Measurements from ENCODE around the gene PRRG4.

The PRRG4 gene

GRCh38 chr11:32892355-32893092 is 62.8 kb downstream of the PRRG4 start, which contains the start of gene QSER1:
Gene QSER1 (plus strand): TSS chr11:32892811. CDS start chr11:32893126, 315 bp downstream.
- TF ChIP-seq, protein P1, sequence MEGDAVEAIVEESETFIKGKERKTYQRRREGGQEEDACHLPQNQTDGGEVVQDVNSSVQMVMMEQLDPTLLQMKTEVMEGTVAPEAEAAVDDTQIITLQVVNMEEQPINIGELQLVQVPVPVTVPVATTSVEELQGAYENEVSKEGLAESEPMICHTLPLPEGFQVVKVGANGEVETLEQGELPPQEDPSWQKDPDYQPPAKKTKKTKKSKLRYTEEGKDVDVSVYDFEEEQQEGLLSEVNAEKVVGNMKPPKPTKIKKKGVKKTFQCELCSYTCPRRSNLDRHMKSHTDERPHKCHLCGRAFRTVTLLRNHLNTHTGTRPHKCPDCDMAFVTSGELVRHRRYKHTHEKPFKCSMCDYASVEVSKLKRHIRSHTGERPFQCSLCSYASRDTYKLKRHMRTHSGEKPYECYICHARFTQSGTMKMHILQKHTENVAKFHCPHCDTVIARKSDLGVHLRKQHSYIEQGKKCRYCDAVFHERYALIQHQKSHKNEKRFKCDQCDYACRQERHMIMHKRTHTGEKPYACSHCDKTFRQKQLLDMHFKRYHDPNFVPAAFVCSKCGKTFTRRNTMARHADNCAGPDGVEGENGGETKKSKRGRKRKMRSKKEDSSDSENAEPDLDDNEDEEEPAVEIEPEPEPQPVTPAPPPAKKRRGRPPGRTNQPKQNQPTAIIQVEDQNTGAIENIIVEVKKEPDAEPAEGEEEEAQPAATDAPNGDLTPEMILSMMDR (IDR thresholded peaks at IDR 0.05): no peak
- no peak for TF ChIP-seq ZFX (IDR thresholded peaks at IDR 0.05; ENCODE audit: borderline replicate concordance)

DNA sequence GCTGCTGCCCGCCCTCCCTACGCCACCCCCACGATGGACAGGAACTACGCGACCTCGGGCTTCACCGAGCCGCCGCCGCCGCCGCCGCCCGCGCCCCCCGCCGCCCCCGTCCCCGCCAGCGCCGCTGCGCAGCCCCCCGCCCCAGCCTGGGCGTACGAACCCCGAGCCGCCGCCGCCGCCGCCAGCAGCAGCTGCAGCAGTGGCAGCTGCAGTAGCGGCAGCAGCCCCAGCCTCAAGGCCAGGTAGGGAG is 63.3 kb downstream of the PRRG4 start:
- peak overlapping the region; percentile 57 for H3K27ac ChIP-seq
- no peak for TF ChIP-seq ZFX (IDR thresholded peaks at IDR 0.05; ENCODE audit: borderline replicate concordance)
- TF ChIP-seq, protein P1 (IDR thresholded peaks at IDR 0.05): no peak

More at GRCh38 chr11:32892355-32893092, 62.8 kb downstream of the PRRG4 start, which contains the start of gene QSER1:
- peak within 1 kb of the TSS; percentile 57 for H3K27ac ChIP-seq

DNA sequence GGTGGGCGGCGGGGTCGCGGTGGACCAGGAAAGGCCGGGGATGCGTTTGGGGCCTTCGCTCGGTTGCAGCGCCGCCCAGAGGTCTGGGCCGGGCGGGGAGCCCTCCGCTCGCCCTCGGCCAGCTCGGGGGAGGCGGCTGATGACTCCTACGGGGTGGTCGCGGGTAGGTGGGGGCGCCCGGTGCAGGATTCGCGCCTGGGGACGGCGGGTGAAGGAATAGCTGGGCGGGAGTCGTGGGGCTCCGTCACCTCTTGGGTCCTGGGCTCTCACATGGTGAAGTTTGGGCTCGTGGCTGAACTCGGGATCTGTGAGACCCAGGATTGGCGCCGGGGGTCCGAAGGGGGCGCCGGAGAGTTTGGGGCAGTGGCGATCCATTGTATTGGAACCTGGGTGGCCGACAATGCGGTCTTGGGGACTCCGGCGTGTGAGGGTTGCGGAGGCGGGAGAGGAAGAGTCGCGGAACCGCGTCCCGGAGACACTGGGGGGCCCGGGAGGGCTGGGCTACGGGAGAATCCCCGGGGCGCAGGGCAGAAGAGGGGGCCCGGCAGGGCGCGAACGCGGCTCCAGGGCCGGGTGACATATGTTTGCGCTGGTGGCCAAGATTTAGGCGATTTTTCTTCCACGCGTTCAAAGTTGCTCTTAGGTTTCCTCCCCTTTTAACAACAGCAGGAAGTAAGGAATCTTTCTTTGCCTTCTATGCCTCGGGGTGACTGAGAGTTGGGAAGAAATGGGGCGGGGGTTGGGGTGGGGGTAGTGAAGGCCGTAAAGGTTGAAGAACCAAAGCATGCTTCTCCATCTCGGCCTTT is 63.8 kb downstream of the PRRG4 start:
- peak overlapping the region; percentile 57 for H3K27ac ChIP-seq
- TF ChIP-seq ZFX (IDR thresholded peaks at IDR 0.05; ENCODE audit: borderline replicate concordance): no peak
- TF ChIP-seq, protein P1 (IDR thresholded peaks at IDR 0.05): peak; percentile 68

GRCh38 chr11:32894149-32894827 is 64.6 kb downstream of the PRRG4 start:
- TF ChIP-seq ZFX (IDR thresholded peaks at IDR 0.05; ENCODE audit: borderline replicate concordance): no peak
- TF ChIP-seq, protein P1 (IDR thresholded peaks at IDR 0.05): no peak

GRCh38 chr11:32894921-32895320 is 65.2 kb downstream of the PRRG4 start:
- no peak for TF ChIP-seq ZFX (IDR thresholded peaks at IDR 0.05; ENCODE audit: borderline replicate concordance)
- TF ChIP-seq, protein P1 (IDR thresholded peaks at IDR 0.05): no peak
- H3K27ac ChIP-seq: no peak overlapping the region

More at GRCh38 chr11:32894149-32894827, 64.6 kb downstream of the PRRG4 start:
- no peak overlapping the region for H3K27ac ChIP-seq

DNA sequence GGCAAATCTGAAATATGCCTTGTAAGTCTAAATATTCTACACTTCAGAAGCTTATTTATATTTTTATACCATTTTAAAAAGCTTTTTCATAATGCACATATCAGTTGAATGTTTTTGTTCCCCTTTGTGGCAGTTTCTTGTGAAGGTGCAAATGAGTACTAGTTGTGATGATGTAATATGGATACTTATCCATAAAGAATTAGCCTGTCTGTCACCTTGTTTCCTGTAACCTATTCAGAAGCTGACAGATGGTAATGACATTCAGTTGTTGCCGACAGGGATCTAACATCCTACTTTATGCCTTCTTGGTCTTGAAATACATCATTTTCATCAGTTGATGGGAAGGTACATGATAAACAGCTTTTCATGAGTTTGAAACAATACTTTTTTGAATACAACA is 65.7 kb downstream of the PRRG4 start:
- no peak overlapping the region for H3K27ac ChIP-seq
- TF ChIP-seq ZFX (IDR thresholded peaks at IDR 0.05; ENCODE audit: borderline replicate concordance): no peak
- TF ChIP-seq, protein P1 (IDR thresholded peaks at IDR 0.05): no peak
